DND-41 (cell line): ENCODE measurements around the gene LYPLA2.

Experiments
- ATAC-seq: fragments of 200-7000 bp; cut with Tn5 transposase; 3 replicates; pipeline ENCODE4 v1.9.1; 2021; ENCODE audit warnings: low read depth; ENCODE audit not compliant: insufficient read depth
- DNase-seq: peaks from one replicate; pipeline ENCODE4 v3.0.0-alpha.2; 2020
- H2AFZ ChIP-seq: 2 replicates; pipeline ENCODE4 v1.6.0; 2012; ENCODE audit warnings: low read depth, low read length
- H3K27ac ChIP-seq: 2 replicates; pipeline ENCODE4 v1.5.1; 2012; ENCODE audit warnings: low read length, inconsistent platforms
- H3K27me3 ChIP-seq: fragments of 200-600 bp; sonication (generic); 2 replicates; pipeline ENCODE4 v1.6.0; 2012; ENCODE audit warnings: low read length, mild to moderate bottlenecking, inconsistent platforms; ENCODE audit not compliant: insufficient read depth, poor library complexity
- H3K36me3 ChIP-seq: 2 replicates; pipeline ENCODE4 v1.5.1; 2012; ENCODE audit warnings: low read length, inconsistent platforms; ENCODE audit not compliant: insufficient read depth
- H3K4me1 ChIP-seq: 2 replicates; pipeline ENCODE4 v1.5.1; 2012; ENCODE audit warnings: mild to moderate bottlenecking, low read length; ENCODE audit not compliant: insufficient read depth
- H3K4me2 ChIP-seq: 2 replicates; pipeline ENCODE4 v1.6.0; 2012; ENCODE audit warnings: mild to moderate bottlenecking, moderate library complexity, low read length, inconsistent platforms; ENCODE audit not compliant: insufficient read depth
- H3K4me3 ChIP-seq, 2 experiments: fragments of 200-600 bp in 1 of 2; shearing (Covaris generic) in 1 of 2; 2 replicates each; pipeline ENCODE4 v1.5.1; 2012 to 2016; ENCODE audit warnings: inconsistent platforms in 2 of 2, low read length in 2 of 2, mild to moderate bottlenecking in 2 of 2, low read depth in 1 of 2, moderate library complexity in 1 of 2
- H3K79me2 ChIP-seq: 2 replicates; pipeline ENCODE4 v1.6.0; 2012; ENCODE audit warnings: low read length, inconsistent platforms; ENCODE audit not compliant: insufficient read depth
- H3K9ac ChIP-seq: 2 replicates; pipeline ENCODE4 v1.6.0; 2012; ENCODE audit warnings: low read depth, mild to moderate bottlenecking, inconsistent platforms, low read length, moderate library complexity
- H3K9me3 ChIP-seq: 2 replicates; pipeline ENCODE4 v1.5.1; 2012; ENCODE audit warnings: low read length, moderate library complexity, mild to moderate bottlenecking, inconsistent platforms; ENCODE audit not compliant: insufficient read depth, severe bottlenecking
- H4K20me1 ChIP-seq: 2 replicates; pipeline ENCODE4 v1.6.0; 2012; ENCODE audit warnings: low read length; ENCODE audit not compliant: insufficient read depth
- EZH2 ChIP-seq: IDR thresholded peaks from 3 replicates; pipeline ENCODE4 v1.6.1; 2012; ENCODE audit warnings: borderline replicate concordance, low read depth, mild to moderate bottlenecking, moderate library complexity, low read length, inconsistent platforms; ENCODE audit not compliant: severe bottlenecking
- TF ChIP-seq, protein P1 (sequence below): IDR thresholded peaks from 2 replicates; pipeline ENCODE4 v1.5.1; 2012; ENCODE audit warnings: borderline replicate concordance, low read length, moderate library complexity, mild to moderate bottlenecking; ENCODE audit not compliant: poor library complexity, severe bottlenecking; ENCODE audit errors: extremely low read depth

LYPLA2 gene

DNA sequence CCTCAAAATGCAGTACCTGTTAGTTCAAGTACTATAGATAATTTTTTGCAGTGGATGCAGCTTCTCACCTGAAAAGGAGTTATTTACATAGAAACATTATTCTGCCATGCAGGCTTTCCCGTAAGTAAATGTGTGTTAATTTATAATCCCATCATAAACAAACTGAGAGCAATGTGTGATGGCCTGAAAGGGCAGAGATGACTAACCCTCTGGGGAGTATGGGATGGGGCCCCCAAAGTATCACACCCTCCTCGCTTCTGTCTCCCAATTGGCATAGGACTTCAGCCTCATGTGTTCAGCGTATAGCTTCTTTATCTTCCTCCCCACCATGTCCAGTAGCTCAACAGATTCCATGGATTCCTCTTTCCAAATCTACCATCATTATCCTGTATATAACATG, 26.7 kb downstream of the LYPLA2 start:
- no peaks in the 10 kb centered on the region for H3K9me3 ChIP-seq
- no peak overlapping the region for H3K9ac ChIP-seq
- ATAC-seq (no peak), DNase-seq (no peak)
- H3K4me3 ChIP-seq: no peak overlapping the region
- no peak overlapping the region for H3K27ac ChIP-seq
- no peak overlapping the region for H3K4me2 ChIP-seq
- TF ChIP-seq, protein P1, sequence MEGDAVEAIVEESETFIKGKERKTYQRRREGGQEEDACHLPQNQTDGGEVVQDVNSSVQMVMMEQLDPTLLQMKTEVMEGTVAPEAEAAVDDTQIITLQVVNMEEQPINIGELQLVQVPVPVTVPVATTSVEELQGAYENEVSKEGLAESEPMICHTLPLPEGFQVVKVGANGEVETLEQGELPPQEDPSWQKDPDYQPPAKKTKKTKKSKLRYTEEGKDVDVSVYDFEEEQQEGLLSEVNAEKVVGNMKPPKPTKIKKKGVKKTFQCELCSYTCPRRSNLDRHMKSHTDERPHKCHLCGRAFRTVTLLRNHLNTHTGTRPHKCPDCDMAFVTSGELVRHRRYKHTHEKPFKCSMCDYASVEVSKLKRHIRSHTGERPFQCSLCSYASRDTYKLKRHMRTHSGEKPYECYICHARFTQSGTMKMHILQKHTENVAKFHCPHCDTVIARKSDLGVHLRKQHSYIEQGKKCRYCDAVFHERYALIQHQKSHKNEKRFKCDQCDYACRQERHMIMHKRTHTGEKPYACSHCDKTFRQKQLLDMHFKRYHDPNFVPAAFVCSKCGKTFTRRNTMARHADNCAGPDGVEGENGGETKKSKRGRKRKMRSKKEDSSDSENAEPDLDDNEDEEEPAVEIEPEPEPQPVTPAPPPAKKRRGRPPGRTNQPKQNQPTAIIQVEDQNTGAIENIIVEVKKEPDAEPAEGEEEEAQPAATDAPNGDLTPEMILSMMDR: no peak
- no peak for TF ChIP-seq EZH2
- H3K4me1 ChIP-seq: no peaks in the 10 kb centered on the region
- H4K20me1 ChIP-seq: no peaks in the 10 kb centered on the region
- H2AFZ ChIP-seq: no peak overlapping the region
- no peaks in the 10 kb centered on the region for H3K27me3 ChIP-seq
- H3K79me2 ChIP-seq: no peaks in the 10 kb centered on the region
- H3K36me3 ChIP-seq: peaks cover 32% of the 10 kb centered on the region

DNA sequence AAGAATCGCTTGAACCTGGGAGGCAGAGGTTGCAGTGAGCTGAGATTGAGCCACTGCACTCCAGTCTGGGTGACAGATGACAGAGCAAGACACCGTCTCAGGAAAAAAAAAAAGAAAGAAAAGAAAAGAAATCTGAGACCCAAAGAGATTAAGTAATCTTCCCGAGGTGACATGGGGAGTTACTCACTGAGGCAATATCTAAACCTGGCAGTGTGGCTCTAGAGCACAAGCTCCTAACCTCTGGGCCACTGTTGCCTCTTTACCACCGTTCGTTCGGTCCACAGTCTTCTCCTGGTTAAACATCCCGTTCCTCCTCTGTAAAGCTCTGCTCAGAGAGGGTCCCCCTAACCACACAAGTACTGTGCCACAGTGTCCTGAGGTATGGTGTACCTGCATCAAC, 32.8 kb downstream of the LYPLA2 start:
- no peak for DNase-seq
- ATAC-seq: no peak
- Histone ChIP-seq H3K36me3 (no peaks in the 10 kb centered on the region), H3K9me3 (no peaks in the 10 kb centered on the region), H3K4me3 (peak overlapping the region in 1 of 2 experiments; percentile 91; a peak in 3 of 4 replicates), H3K4me2 (peak overlapping the region; percentile 86), H3K4me1 (peaks cover 20% of the 10 kb centered on the region), H2AFZ (no peak overlapping the region), H3K79me2 (peaks cover 15% of the 10 kb centered on the region), H3K9ac (peak overlapping the region; percentile 88; the same call in 1 of the 2 replicates), H3K27me3 (no peaks in the 10 kb centered on the region), H3K27ac (0 out of 2 replicates have a peak overlapping the region, but pooled peaks have one; percentile 4), H4K20me1 (no peaks in the 10 kb centered on the region)
- TF ChIP-seq, protein P1: no peak
- no peak for TF ChIP-seq EZH2

DNA sequence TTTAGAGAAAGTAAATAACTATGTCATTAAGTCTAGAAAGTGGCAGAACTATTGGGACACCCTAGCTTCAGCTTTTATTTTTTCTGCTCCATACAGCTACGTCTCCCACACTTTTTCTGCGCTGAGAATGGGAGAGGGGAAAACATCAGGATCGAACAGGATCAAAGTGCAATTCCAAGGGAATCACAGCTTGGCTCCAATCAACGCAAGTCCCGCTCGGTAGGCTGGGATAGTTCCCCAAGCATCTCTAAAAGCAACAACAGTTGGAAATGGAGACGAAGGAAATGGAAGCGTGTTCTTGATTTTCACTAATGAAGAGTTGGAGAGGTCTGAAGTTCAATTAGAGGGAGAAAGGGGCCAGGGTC, 33.7 kb downstream of the LYPLA2 start:
- Histone ChIP-seq H2AFZ (peak overlapping the region; percentile 86), H3K4me2 (peak overlapping the region; percentile 86), H3K79me2 (peaks cover 15% of the 10 kb centered on the region), H3K36me3 (no peaks in the 10 kb centered on the region), H3K27me3 (no peaks in the 10 kb centered on the region), H3K9ac (peak overlapping the region; percentile 88), H3K27ac (peak overlapping the region; percentile 87), H3K4me3 (peak overlapping the region; percentile 89 to 91), H3K4me1 (peaks cover 20% of the 10 kb centered on the region), H3K9me3 (no peaks in the 10 kb centered on the region), H4K20me1 (no peaks in the 10 kb centered on the region)
- DNase-seq (no peak), ATAC-seq (no peak)
- TF ChIP-seq, protein P1: no peak
- no peak for TF ChIP-seq EZH2
